H1 (cell line): ENCODE data around the gene SPRN. TPM values are rescaled to one million over a fixed set of nuclear protein-coding genes. Genes with fewer than 3 reads are reported as not detected.

Experiments
- CTCF ChIA-PET: fragments of 300-600 bp; sonication (Branson Sonifier 250); formaldehyde crosslinking; loops from one replicate; lab custom pipeline; 2021; ENCODE audit not compliant: partially characterized antibody; lab: Charles Lee
- POLR2A ChIA-PET: fragments of 300-600 bp; sonication (Branson Sonifier 250); formaldehyde crosslinking; loops from one replicate; lab custom pipeline; 2021; ENCODE audit warnings: inconsistent platforms; ENCODE audit not compliant: partially characterized antibody; lab: Charles Lee
- DNase-seq, 2 experiments: peaks; one replicate each; pipeline versions ENCODE4 v3.0.0 to v3.0.0-alpha.2; 2010 to 2022; ENCODE audit warnings: low spot score in 2 of 2, low read depth in 1 of 2, mixed read lengths in 1 of 2
- FAIRE-seq: peaks from 2 replicates; lab custom pipeline; 2011; peaks lifted over from hg19 to GRCh38; lab: Jason Lieb, UNC
- H2AFZ ChIP-seq: 2 replicates; pipeline ENCODE4 v1.8.1; 2012; ENCODE audit warnings: low read length, inconsistent platforms
- H2AK5ac ChIP-seq: 2 replicates; pipeline ENCODE4 v1.6.1; 2013; ENCODE audit warnings: low read depth, low read length
- H2BK120ac ChIP-seq: replicated peaks from 2 replicates; pipeline ENCODE3; 2013; ENCODE audit warnings: low read depth, low read length, inconsistent platforms
- H2BK12ac ChIP-seq: 2 replicates; pipeline ENCODE4 v1.6.1; 2013; ENCODE audit warnings: low read depth, low read length
- H2BK15ac ChIP-seq: 2 replicates; pipeline ENCODE4 v1.6.1; 2013; ENCODE audit warnings: low read length
- H2BK20ac ChIP-seq: 2 replicates; pipeline ENCODE4 v1.6.1; 2013; ENCODE audit warnings: low read length
- H2BK5ac ChIP-seq: 2 replicates; pipeline ENCODE4 v1.6.1; 2013; ENCODE audit warnings: low read depth, low read length
- H3K14ac ChIP-seq: 2 replicates; pipeline ENCODE4 v1.6.1; 2013; ENCODE audit warnings: inconsistent platforms; ENCODE audit not compliant: insufficient read length
- H3K18ac ChIP-seq: 2 replicates; pipeline ENCODE4 v1.6.1; 2013; ENCODE audit warnings: low read length; ENCODE audit errors: extremely low read depth
- H3K23ac ChIP-seq: 2 replicates; pipeline ENCODE4 v1.6.1; 2013; ENCODE audit warnings: inconsistent platforms; ENCODE audit not compliant: insufficient read length
- H3K23me2 ChIP-seq: 2 replicates; pipeline ENCODE4 v1.6.1; 2013; ENCODE audit warnings: low read depth, low read length
- H3K27ac ChIP-seq: 2 replicates; pipeline ENCODE4 v1.6.1; 2011; ENCODE audit warnings: low read depth, low read length, inconsistent platforms
- H3K27me3 ChIP-seq, 4 experiments: replicated peaks in 1 of 4; 1 replicate in 1 of 4; 2 replicates in 3 of 4; pipeline versions ENCODE4 v1.6.1 to v1.8.1; 2011 to 2013; ENCODE audit warnings: low read length in 3 of 4, mild to moderate bottlenecking in 3 of 4, inconsistent platforms in 2 of 4, mixed read lengths in 2 of 4, moderate library complexity in 1 of 4; ENCODE audit not compliant: control insufficient read depth in 3 of 4, insufficient read depth in 3 of 4; ENCODE audit errors: extremely low read depth in 1 of 4
- H3K36me3 ChIP-seq, 4 experiments: 2 replicates each; pipeline versions ENCODE4 v1.6.1 to v1.8.1; 2011 to 2013; ENCODE audit warnings: mild to moderate bottlenecking in 4 of 4, low read length in 3 of 4, moderate library complexity in 2 of 4, control low read depth in 1 of 4, inconsistent platforms in 1 of 4; ENCODE audit not compliant: insufficient read depth in 4 of 4, control insufficient read depth in 2 of 4
- H3K4ac ChIP-seq: replicated peaks from 2 replicates; pipeline ENCODE3; 2013; ENCODE audit warnings: low read length, low read depth, mixed read lengths, inconsistent platforms; ENCODE audit not compliant: insufficient read length
- H3K4me1 ChIP-seq, 4 experiments: replicated peaks in 1 of 4; 1 replicate in 1 of 4; 2 replicates in 3 of 4; pipeline versions ENCODE4 v1.6.1 to v1.8.1; 2011 to 2013; ENCODE audit warnings: low read length in 3 of 4, inconsistent platforms in 2 of 4, mixed read lengths in 1 of 4; ENCODE audit not compliant: insufficient read depth in 4 of 4, control insufficient read depth in 3 of 4
- H3K4me2 ChIP-seq, 2 experiments: 2 replicates each; pipeline versions ENCODE4 v1.6.1 to v1.8.1; 2011 to 2013; ENCODE audit warnings: low read depth in 2 of 2, low read length in 2 of 2, control low read depth in 1 of 2, inconsistent platforms in 1 of 2, mild to moderate bottlenecking in 1 of 2; ENCODE audit not compliant: insufficient read depth in 1 of 2
- H3K4me3 ChIP-seq, 4 experiments: fragments of 200-600, 300-600 bp in 1 of 4; sonication (generic), shearing (Covaris generic), sonication (Bioruptor Twin) in 1 of 4; 2 replicates each; pipeline versions ENCODE4 v1.5.1 to v1.8.1; 2011 to 2016; ENCODE audit warnings: low read length in 4 of 4, low read depth in 3 of 4, control low read depth in 2 of 4, inconsistent platforms in 2 of 4, mild to moderate bottlenecking in 2 of 4, mixed read lengths in 1 of 4, moderate library complexity in 1 of 4; ENCODE audit not compliant: insufficient read depth in 2 of 4; ENCODE audit errors: extremely low read depth in 1 of 4
- H3K56ac ChIP-seq: replicated peaks from 2 replicates; pipeline ENCODE3; 2013; ENCODE audit warnings: low read depth, mild to moderate bottlenecking, mixed read lengths, low read length, inconsistent platforms; ENCODE audit not compliant: insufficient read length
- H3K79me1 ChIP-seq: 2 replicates; pipeline ENCODE4 v1.6.1; 2013; ENCODE audit warnings: low read depth, low read length, control low read depth
- H3K79me2 ChIP-seq, 2 experiments: 2 replicates each; pipeline versions ENCODE4 v1.6.1 to v1.8.1; 2012 to 2013; ENCODE audit warnings: low read length in 2 of 2, mild to moderate bottlenecking in 2 of 2, inconsistent platforms in 1 of 2; ENCODE audit not compliant: insufficient read depth in 2 of 2, control insufficient read depth in 1 of 2
- H3K9ac ChIP-seq, 4 experiments: replicated peaks in 1 of 4; 1 replicate in 1 of 4; 2 replicates in 3 of 4; pipeline versions ENCODE4 v1.6.1 to v1.8.1; 2011 to 2013; ENCODE audit warnings: low read depth in 3 of 4, low read length in 3 of 4, control low read depth in 2 of 4, mild to moderate bottlenecking in 2 of 4, moderate library complexity in 2 of 4, inconsistent platforms in 1 of 4; ENCODE audit errors: extremely low read depth in 1 of 4
- H3K9me3 ChIP-seq, 2 experiments: 2 replicates each; pipeline versions ENCODE4 v1.6.1 to v1.8.1; 2012 to 2013; ENCODE audit warnings: mild to moderate bottlenecking in 2 of 2, moderate library complexity in 2 of 2, control low read depth in 1 of 2, inconsistent platforms in 1 of 2, low read depth in 1 of 2, low read length in 1 of 2, mixed read lengths in 1 of 2; ENCODE audit not compliant: insufficient read depth in 2 of 2
- H4K20me1 ChIP-seq, 2 experiments: replicated peaks in 1 of 2; 2 replicates each; pipeline versions ENCODE3 to v1.8.1; 2011 to 2013; ENCODE audit warnings: inconsistent platforms in 2 of 2, low read length in 2 of 2, mild to moderate bottlenecking in 1 of 2; ENCODE audit not compliant: insufficient read depth in 2 of 2, control insufficient read depth in 1 of 2
- H4K5ac ChIP-seq: 2 replicates; pipeline ENCODE4 v1.6.1; 2013; ENCODE audit warnings: low read length, low read depth, mixed read lengths, inconsistent platforms; ENCODE audit not compliant: insufficient read length
- H4K8ac ChIP-seq: 2 replicates; pipeline ENCODE4 v1.8.0; 2013; ENCODE audit warnings: mild to moderate bottlenecking, moderate library complexity, low read length, inconsistent platforms; ENCODE audit not compliant: insufficient read depth; ENCODE audit errors: extremely low read depth
- H4K91ac ChIP-seq: replicated peaks from 2 replicates; pipeline ENCODE3; 2013; ENCODE audit warnings: low read length, mixed read lengths, inconsistent platforms; ENCODE audit not compliant: insufficient read length
- CHD1 ChIP-seq: IDR thresholded peaks from 2 replicates; pipeline ENCODE4 v1.6.1; 2012; ENCODE audit warnings: low read depth, low read length, improper control_type of control experiment
- CTBP2 ChIP-seq: IDR thresholded peaks from 2 replicates; pipeline ENCODE4 v1.7.0; 2011; ENCODE audit warnings: borderline replicate concordance, mild to moderate bottlenecking, moderate library complexity, mixed read lengths, low read length; ENCODE audit not compliant: insufficient read depth, insufficient read length
- RBBP5 ChIP-seq: IDR thresholded peaks from 2 replicates; pipeline ENCODE4 v1.7.1; 2012; ENCODE audit warnings: low read depth, mild to moderate bottlenecking, inconsistent platforms, low read length, moderate library complexity, borderline replicate concordance
- RFX5 ChIP-seq: IDR thresholded peaks from 2 replicates; pipeline ENCODE4 v1.6.1; 2011; ENCODE audit warnings: low read depth, low read length, improper control_type of control experiment, borderline replicate concordance
- SIX5 ChIP-seq: IDR thresholded peaks from 2 replicates; pipeline ENCODE4 v1.6.1; 2011; ENCODE audit warnings: mild to moderate bottlenecking, low read depth, low read length
- TAF1 ChIP-seq: IDR thresholded peaks from 2 replicates; pipeline ENCODE4 v1.6.1; 2011; ENCODE audit warnings: mild to moderate bottlenecking, low read depth, low read length
- TBP ChIP-seq: IDR thresholded peaks from 2 replicates; pipeline ENCODE4 v1.6.1; 2011; ENCODE audit warnings: low read depth, low read length, improper control_type of control experiment
- WGBS, 2 experiments: shearing (Covaris generic) in 1 of 2; methylation state at CpG; one replicate each; pipeline versions ENCODE4 v1.1.6 to v1.1.7; 2013 to 2015; ENCODE audit warnings: low lambda C conversion rate in 2 of 2, mixed read lengths in 2 of 2, inconsistent platforms in 1 of 2, low coverage in 1 of 2, missing lambda C conversion rate in 1 of 2; ENCODE audit not compliant: insufficient replicate concordance in 2 of 2, insufficient coverage in 1 of 2, insufficient read length in 1 of 2; ENCODE audit errors: extremely low coverage in 1 of 2, missing lambda C conversion rate in 1 of 2; 5-methylcytosine and 5-hydroxymethylcytosine counted together
- polyA plus RNA-seq, 7 experiments: library from polyadenylated mRNA; depleted of rRNA in 3 of 7; stranded (reverse) in 5 of 7; unstranded in 2 of 7; fragments of >200 nt in 5 of 7; fragments of 200-250 nt in 2 of 7; gene quantifications; 1 replicate in 5 of 7; 2 replicates in 1 of 7; 4 replicates in 1 of 7; pipeline versions ENCODE4 v1.2.1 to v1.2.3, GENCODE V29; 2011 to 2013; ENCODE audit warnings: missing spikeins in 2 of 7, mixed read lengths in 2 of 7
- total RNA-seq: library from RNA; stranded (reverse); fragmentation: NEBNext Ultra II Directional; extraction: Animal tissue kit (Norgen Biotek cat#: 25700); gene quantifications from 2 replicates; pipeline ENCODE4 v1.2.1, GENCODE V29; 2021

SPRN gene
- total and polyA plus RNA-seq, 2 of the 8 experiments (the other 6 are each of a cell fraction or from before 2014, with no cell fraction given): 0.23 to 0.24 TPM

GRCh38 chr10:133405272-133405671 lies 19.2 kb downstream of the SPRN start:
- Histone ChIP-seq H3K4me2 (no peak overlapping the region), H2BK12ac (no peak overlapping the region), H3K27me3 (no peaks in the 10 kb centered on the region), H2BK20ac (no peak overlapping the region), H3K4ac (no peak overlapping the region), H2BK120ac (no peak overlapping the region), H2AK5ac (no peak overlapping the region), H3K27ac (no peak overlapping the region), H3K79me1 (peaks cover 4% of the 10 kb centered on the region; the same call in 1 of the 2 replicates), H3K36me3 (peaks cover 2 to 50% (median 16%) of the 10 kb centered on the region in 4 experiments), H3K4me3 (no peak overlapping the region), H3K4me1 (no peaks in the 10 kb centered on the region), H3K23ac (no peak overlapping the region), H2BK5ac (no peak overlapping the region), H4K91ac (no peak overlapping the region), H4K20me1 (peaks cover 0 to 14% of the 10 kb centered on the region in 2 experiments), H3K9ac (no peak overlapping the region), H3K14ac (no peak overlapping the region), H3K79me2 (peaks cover 3 to 55% of the 10 kb centered on the region in 2 experiments), H2BK15ac (no peak overlapping the region), H3K18ac (no peak overlapping the region), H4K8ac (no peak overlapping the region), H2AFZ (no peak overlapping the region), H3K56ac (no peak overlapping the region), H3K9me3 (no peaks in the 10 kb centered on the region), H4K5ac (no peak overlapping the region), H3K23me2 (no peaks in the 10 kb centered on the region)
- POLR2A ChIA-PET: interaction anchor here (1.1 kb wide), 1 partner anchor 11 kb away, joined by 3 read pairs; the partner anchor contains the start of gene MTG1
- DNase-seq (no peak), FAIRE-seq (no peak)
- no peak for TF ChIP-seq TBP
- TF ChIP-seq RBBP5: no peak
- TF ChIP-seq SIX5: no peak
- no peak for TF ChIP-seq CHD1
- no peak for TF ChIP-seq CTBP2
- TF ChIP-seq RFX5: no peak
- TF ChIP-seq TAF1: no peak
- CTCF ChIA-PET: no interaction called here
- 93% methylated on average over 2 of the region's 2 CpGs; no CpG with 5 or more reads in 1 of the 2 experiments for WGBS, 2 experiments
